Measurements from ENCODE around the gene DGKH.

Gene DGKH

GRCh38 chr13:42270857-42271215, 222.4 kb downstream of the DGKH start:
- H3K4me3 ChIP-seq (ENCODE audit: low read depth, low read length) = peak overlapping the region; percentile 82
- TF ChIP-seq, protein P1, sequence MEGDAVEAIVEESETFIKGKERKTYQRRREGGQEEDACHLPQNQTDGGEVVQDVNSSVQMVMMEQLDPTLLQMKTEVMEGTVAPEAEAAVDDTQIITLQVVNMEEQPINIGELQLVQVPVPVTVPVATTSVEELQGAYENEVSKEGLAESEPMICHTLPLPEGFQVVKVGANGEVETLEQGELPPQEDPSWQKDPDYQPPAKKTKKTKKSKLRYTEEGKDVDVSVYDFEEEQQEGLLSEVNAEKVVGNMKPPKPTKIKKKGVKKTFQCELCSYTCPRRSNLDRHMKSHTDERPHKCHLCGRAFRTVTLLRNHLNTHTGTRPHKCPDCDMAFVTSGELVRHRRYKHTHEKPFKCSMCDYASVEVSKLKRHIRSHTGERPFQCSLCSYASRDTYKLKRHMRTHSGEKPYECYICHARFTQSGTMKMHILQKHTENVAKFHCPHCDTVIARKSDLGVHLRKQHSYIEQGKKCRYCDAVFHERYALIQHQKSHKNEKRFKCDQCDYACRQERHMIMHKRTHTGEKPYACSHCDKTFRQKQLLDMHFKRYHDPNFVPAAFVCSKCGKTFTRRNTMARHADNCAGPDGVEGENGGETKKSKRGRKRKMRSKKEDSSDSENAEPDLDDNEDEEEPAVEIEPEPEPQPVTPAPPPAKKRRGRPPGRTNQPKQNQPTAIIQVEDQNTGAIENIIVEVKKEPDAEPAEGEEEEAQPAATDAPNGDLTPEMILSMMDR (IDR thresholded peaks at IDR 0.05; ENCODE audit: insufficient read depth, low read depth, low read length, missing control alignments) = no peak
- peak; percentile 54 for DNase-seq (ENCODE audit: low read depth)

DNA sequence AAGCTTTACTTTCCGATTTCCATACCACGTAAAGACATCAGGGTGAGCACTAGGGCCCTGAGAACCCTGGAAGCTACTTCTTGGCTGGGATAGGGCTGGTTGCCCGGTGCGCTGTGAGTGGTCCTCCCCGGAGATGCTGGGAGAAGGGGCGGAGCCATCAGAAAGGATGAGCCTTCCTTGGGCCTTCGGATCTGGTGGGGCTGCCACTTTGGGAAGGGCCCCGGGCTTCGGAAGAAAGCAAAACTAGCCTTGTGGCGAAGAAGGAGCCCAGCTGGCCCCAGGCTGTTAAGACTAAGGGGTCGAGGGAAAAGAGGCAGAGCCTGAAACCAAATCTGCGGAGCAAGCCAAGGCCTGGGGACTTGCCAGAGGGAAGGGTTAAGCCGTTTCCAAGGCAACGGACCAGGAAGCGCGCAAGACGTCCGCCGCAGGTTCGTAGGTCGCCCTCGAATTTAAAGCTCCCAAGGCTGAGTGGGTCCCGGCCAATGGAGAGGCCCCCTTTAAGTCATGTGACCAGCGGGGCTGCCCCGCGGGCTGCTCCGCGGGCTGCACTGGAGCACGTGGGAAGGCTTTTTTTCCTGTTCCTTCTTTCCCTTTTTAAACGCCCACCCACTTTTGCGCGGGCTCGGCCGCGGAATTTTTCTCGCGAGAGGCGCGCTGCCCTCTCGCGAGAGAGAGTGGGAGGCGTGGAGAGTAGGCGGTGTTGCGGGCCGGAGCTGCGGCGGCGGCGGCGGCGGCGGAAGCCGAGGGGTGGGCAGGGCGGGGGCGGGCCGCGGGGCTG, 223.1 kb downstream of the DGKH start:
- TF ChIP-seq, protein P1 (IDR thresholded peaks at IDR 0.05; ENCODE audit: insufficient read depth, low read depth, low read length, missing control alignments) = no peak
- peak; percentile 100 for DNase-seq (ENCODE audit: low read depth)
- peak overlapping the region; percentile 82 for H3K4me3 ChIP-seq (ENCODE audit: low read depth, low read length)

DNA sequence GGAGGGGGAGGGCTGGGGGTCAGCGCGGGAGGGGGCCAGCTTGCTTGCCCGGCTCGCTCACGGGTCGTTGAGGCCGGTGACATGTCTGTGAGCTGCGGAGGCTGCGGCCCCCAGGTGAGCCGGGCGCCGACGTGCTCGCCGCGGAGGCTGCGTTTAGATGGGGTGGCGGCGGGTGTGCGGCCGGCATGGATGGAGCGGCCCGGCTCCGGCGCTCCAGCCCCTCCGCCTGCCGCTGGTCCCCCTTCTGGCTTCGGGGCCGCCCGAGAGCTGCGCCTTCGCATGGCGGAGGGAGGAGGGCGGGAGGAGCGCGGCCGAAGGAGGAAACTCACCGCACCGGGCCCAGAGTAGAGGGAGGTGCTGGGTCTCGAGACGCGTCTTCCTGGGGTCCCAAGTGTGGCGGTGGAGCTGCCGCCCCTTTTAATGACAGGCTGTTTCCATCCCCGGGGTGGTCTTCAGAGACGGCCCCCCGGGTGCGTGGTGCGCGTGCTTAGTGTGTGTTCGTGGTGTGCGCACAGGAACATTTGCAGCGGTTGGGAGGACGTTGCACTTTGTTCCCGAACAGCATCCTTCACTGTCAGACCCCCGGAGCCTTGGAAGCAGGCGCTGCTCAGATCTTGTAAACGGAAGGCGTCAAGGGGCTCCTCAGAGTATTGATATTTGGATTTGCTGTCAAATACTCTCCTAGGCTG, 223.8 kb downstream of the DGKH start, which contains the start of gene AKAP11:
AKAP11 (plus strand) TSS at position 38 of the 689 bp plus-strand sequence. CDS start 14,197 bp downstream, outside the sequence.
- TF ChIP-seq, protein P1 (IDR thresholded peaks at IDR 0.05; ENCODE audit: insufficient read depth, low read depth, low read length, missing control alignments) = no peak
- no peak for DNase-seq (ENCODE audit: low read depth)

GRCh38 chr13:42272804-42273175, 224.3 kb downstream of the DGKH start:
- no peak for DNase-seq (ENCODE audit: low read depth)
- H3K4me3 ChIP-seq (ENCODE audit: low read depth, low read length) = peak overlapping the region; percentile 98
- TF ChIP-seq, protein P1 (IDR thresholded peaks at IDR 0.05; ENCODE audit: insufficient read depth, low read depth, low read length, missing control alignments) = no peak

More for the DNA sequence above, 223.8 kb downstream of the DGKH start, which contains the start of gene AKAP11:
- peak within 1 kb of the TSS; percentile 98 for H3K4me3 ChIP-seq (ENCODE audit: low read depth, low read length)

DNA sequence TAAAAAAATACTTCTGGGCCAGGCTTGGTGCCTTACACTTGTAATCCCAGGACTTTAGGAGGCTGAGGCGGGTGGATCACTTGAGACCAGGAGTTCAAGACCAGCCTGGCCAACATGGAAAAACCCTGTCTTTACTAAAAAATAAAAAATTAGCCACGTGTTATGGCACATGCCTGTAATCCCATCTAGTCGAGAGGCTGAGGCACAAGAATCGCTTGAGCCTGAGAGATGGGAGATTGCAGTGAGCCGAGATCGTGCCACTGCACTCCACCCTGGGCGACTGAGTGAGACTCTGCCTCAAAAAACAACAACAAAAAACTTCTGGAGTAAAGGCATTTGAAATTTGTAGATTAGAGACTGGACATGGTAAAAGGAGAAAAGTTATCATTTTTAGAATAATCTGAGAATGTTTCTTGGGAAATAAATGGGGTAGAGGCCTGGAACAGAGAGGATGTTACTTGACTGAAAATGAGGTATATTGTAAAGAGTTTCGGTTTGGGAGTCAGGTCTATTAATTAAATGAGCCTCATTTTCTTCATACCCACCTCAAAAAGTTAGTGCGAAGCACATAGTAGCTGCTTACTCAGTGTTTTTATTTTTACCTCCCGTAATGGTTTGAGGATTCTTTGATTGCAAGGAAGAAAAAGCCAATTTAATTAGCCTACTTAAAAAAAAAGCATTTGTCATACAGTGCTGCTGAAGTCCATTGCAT, 226.1 kb downstream of the DGKH start:
- peak overlapping the region; percentile 98 for H3K4me3 ChIP-seq (ENCODE audit: low read depth, low read length)
- TF ChIP-seq, protein P1 (IDR thresholded peaks at IDR 0.05; ENCODE audit: insufficient read depth, low read depth, low read length, missing control alignments) = no peak
- peak; percentile 41 for DNase-seq (ENCODE audit: low read depth)

GRCh38 chr13:42275098-42275471, 226.6 kb downstream of the DGKH start:
- peak; percentile 92 for DNase-seq (ENCODE audit: low read depth)
- peak overlapping the region; percentile 98 for H3K4me3 ChIP-seq (ENCODE audit: low read depth, low read length)
- TF ChIP-seq, protein P1 (IDR thresholded peaks at IDR 0.05; ENCODE audit: insufficient read depth, low read depth, low read length, missing control alignments) = no peak

Measured in GM12865 (cell line).